Measurements from ENCODE around the gene STX5. TPM values are rescaled to one million over a fixed set of nuclear protein-coding genes. Genes with fewer than 3 reads are reported as not detected.

Gene STX5
- total and polyA plus RNA-seq, 10 of the 15 experiments (the other 5 are each of a cell fraction or from before 2014, with no cell fraction given): 3.8 to 35.4 (median 27.4) TPM

DNA sequence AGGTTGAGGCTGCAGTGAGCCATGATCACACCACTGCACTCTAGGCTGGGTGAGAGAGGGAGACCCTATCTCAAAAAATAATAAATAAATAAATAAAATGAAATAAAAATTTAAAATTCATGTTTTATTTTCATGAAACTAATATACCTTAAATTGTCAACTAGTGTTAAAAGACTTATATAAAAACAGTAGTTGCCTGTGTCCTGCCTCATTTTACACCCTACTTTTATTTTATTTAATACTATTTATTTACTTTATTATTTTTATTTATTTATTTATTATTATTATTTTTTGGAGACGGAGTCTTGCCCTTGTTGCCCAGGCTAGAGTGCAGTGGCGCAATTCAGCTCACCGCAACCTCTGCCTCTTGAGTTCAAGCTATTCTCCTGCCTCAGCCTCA lies 12.3 kb upstream of the STX5 start:
- in situ Hi-C loops (cut with MboI) (no loop called here), intact Hi-C loops (cut with micrococcal nuclease; ENCODE audit: unreplicated experiment) (no loop called here)
- no peak for DNase-seq (ENCODE audit: low read depth, low spot score)
- ChIA-PET POLR2A (interaction anchor here (0.6 to 4.0 kb wide), 3 partner anchors 10 to 280 kb away, joined by 3 to 66 read pairs (median 3); no protein-coding TSS in a partner anchor), SMC1A (ENCODE audit: uncharacterized antibody, unreplicated experiment) (interaction anchor here (2.3 kb wide), 1 partner anchor 10 kb away, joined by 8 read pairs; no protein-coding TSS in a partner anchor), RAD21 (ENCODE audit: unreplicated experiment) (no interaction called here), CTCF (interaction anchor here (0.9 to 1.6 kb wide), 3 partner anchors 10 to 13 kb away, joined by 3 to 6 read pairs (median 3); partner anchors contain the start of gene STX5)
- Histone ChIP-seq H3K36me3 (ENCODE audit: control insufficient read depth in 2 of 2, insufficient read depth in 2 of 2, low read length in 1 of 2) (no peaks in the 10 kb centered on the region), H3K4me2 (ENCODE audit: control insufficient read depth, insufficient read depth) (no peak overlapping the region), H3K4me3 (no peak overlapping the region), H3K9me3 (replicated peaks; ENCODE audit: control insufficient read depth, insufficient read depth, low read length) (no peaks in the 10 kb centered on the region), H3K27ac (ENCODE audit: control insufficient read depth, insufficient read depth) (no peak overlapping the region), H4K20me1 (ENCODE audit: control insufficient read depth, insufficient read depth) (no peaks in the 10 kb centered on the region), H3K79me2 (ENCODE audit: control insufficient read depth, insufficient read depth, low read length) (peaks cover 4% of the 10 kb centered on the region), H2AFZ (ENCODE audit: control insufficient read depth, low read depth, low read length) (no peak overlapping the region), H3K4me1 (ENCODE audit: control insufficient read depth, insufficient read depth, low read length) (peaks cover 7% of the 10 kb centered on the region), H3K27me3 (replicated peaks in 1 of 2; ENCODE audit: control insufficient read depth in 2 of 2, insufficient read depth in 2 of 2, low read length in 1 of 2) (no peaks in the 10 kb centered on the region), H3K9ac (ENCODE audit: control insufficient read depth, insufficient read depth, low read length) (no peak overlapping the region)
- WGBS (ENCODE audit: insufficient coverage, insufficient replicate concordance, low lambda C conversion rate, missing lambda C conversion rate): 100% methylated on average over 3 of the region's 3 CpGs
- FAIRE-seq: no peak
- TF ChIP-seq SPI1 (IDR thresholded peaks at IDR 0.05; ENCODE audit: borderline replicate concordance, insufficient read depth, low read depth, low read length) (no peak), RELA (IDR thresholded peaks at IDR 0.05; ENCODE audit: borderline replicate concordance, partially characterized antibody) (no peak), YBX1 (IDR thresholded peaks at IDR 0.05) (no peak), YY1 (IDR thresholded peaks at IDR 0.05; ENCODE audit: low read depth, low read length) (no peak), MYB (IDR thresholded peaks at IDR 0.05; ENCODE audit: borderline replicate concordance, low read depth, low read length) (no peak), FOS (IDR thresholded peaks at IDR 0.05; ENCODE audit: borderline replicate concordance, extremely low read depth, insufficient read length) (no peak), BCL11A (IDR thresholded peaks at IDR 0.05; ENCODE audit: low read depth, low read length) (no peak), RUNX3 (IDR thresholded peaks at IDR 0.05; ENCODE audit: low read length) (no peak), KLF5 (IDR thresholded peaks at IDR 0.05; ENCODE audit: partially characterized antibody) (no peak)
- BruUV-seq (replicated peaks): no TSS peak
- no peak for ATAC-seq
